Kidney epithelial cell (primary cell): ENCODE data around the gene SLIT1. TPM values are rescaled to one million over a fixed set of nuclear protein-coding genes. Genes with fewer than 3 reads are reported as not detected.

Source experiments
- DNase-seq: peaks from one replicate; pipeline ENCODE4 v3.0.0-alpha.2; 2010; ENCODE audit warnings: low read depth
- H3K27me3 ChIP-seq: 2 replicates; pipeline ENCODE4 v1.6.0; 2011; ENCODE audit warnings: low read length; ENCODE audit not compliant: control insufficient read depth, insufficient read depth
- H3K36me3 ChIP-seq: 2 replicates; pipeline ENCODE4 v1.5.1; 2011; ENCODE audit warnings: low read length; ENCODE audit not compliant: control insufficient read depth, insufficient read depth
- H3K4me3 ChIP-seq: 2 replicates; pipeline ENCODE4 v1.5.1; 2011; ENCODE audit warnings: low read depth, mild to moderate bottlenecking, control low read depth, low read length
- total RNA-seq: library from RNA; depleted of rRNA; stranded (reverse); fragments of >200 nt; gene quantifications from 2 replicates; pipeline ENCODE4 v1.2.3, GENCODE V29; 2015
- TF ChIP-seq, protein P1 (sequence below): IDR thresholded peaks from 2 replicates; pipeline ENCODE4 v1.5.1; 2011; ENCODE audit warnings: mild to moderate bottlenecking, moderate library complexity, low read length, control low read depth, inconsistent platforms; ENCODE audit not compliant: insufficient read depth, poor library complexity, severe bottlenecking

SLIT1 gene
- total RNA-seq, 1 donor from 2014 or later = 0.17 TPM

DNA sequence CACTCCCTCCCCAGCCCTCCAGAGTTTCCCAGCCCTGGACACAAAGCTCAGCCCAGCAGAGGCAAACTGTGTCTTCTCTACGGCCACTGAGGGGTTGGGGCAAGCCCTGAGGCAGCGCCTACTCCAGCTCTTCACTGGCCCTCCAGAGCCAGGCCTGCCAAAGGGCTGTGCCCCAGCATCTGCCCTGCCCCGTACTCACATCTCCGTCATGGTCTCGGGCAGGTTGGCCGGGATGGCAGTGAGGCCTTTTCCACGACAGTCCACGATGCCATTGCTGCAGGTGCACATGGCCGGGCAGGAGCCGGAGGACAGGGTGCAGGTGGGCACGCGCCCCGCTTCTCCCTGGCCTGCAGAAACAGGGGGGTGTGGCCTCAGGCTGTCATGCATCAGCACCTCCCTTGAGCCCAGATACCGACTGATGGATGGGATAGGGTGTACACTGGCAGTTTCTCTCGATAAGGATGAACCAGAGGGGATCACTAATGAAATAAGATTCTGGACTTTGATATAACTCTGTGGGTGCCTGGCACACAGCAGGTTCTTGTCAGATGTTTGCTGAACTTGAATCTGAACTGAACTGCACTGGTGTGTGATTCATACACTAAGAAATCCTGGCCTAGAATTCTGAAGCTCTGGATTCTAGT, 125.2 kb downstream of the SLIT1 start:
- DNase-seq = no peak
- no peak overlapping the region for H3K4me3 ChIP-seq
- TF ChIP-seq, protein P1, sequence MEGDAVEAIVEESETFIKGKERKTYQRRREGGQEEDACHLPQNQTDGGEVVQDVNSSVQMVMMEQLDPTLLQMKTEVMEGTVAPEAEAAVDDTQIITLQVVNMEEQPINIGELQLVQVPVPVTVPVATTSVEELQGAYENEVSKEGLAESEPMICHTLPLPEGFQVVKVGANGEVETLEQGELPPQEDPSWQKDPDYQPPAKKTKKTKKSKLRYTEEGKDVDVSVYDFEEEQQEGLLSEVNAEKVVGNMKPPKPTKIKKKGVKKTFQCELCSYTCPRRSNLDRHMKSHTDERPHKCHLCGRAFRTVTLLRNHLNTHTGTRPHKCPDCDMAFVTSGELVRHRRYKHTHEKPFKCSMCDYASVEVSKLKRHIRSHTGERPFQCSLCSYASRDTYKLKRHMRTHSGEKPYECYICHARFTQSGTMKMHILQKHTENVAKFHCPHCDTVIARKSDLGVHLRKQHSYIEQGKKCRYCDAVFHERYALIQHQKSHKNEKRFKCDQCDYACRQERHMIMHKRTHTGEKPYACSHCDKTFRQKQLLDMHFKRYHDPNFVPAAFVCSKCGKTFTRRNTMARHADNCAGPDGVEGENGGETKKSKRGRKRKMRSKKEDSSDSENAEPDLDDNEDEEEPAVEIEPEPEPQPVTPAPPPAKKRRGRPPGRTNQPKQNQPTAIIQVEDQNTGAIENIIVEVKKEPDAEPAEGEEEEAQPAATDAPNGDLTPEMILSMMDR = no peak
- H3K27me3 ChIP-seq = peaks cover 18% of the 10 kb centered on the region
- no peaks in the 10 kb centered on the region for H3K36me3 ChIP-seq

DNA sequence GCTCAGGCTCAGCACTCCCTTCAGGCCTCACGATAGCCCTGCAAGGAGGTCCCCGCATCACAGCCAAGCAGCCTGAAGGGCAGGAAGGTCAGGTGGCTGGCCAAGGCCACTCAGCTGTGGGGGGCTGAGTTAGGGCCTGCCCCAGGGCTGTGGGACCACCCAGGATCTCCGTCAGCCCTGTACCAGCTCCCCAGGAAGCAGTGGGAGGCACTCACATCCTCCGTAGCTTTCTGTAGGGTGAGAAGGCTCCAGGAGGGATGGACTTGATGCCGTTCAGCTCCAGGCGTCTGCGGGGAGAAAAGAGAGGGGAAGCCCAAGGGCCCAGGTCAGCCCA, 125.9 kb downstream of the SLIT1 start:
- Histone ChIP-seq H3K4me3 (no peak overlapping the region), H3K36me3 (no peaks in the 10 kb centered on the region), H3K27me3 (peaks cover 18% of the 10 kb centered on the region)
- TF ChIP-seq, protein P1 = no peak
- DNase-seq = no peak

DNA sequence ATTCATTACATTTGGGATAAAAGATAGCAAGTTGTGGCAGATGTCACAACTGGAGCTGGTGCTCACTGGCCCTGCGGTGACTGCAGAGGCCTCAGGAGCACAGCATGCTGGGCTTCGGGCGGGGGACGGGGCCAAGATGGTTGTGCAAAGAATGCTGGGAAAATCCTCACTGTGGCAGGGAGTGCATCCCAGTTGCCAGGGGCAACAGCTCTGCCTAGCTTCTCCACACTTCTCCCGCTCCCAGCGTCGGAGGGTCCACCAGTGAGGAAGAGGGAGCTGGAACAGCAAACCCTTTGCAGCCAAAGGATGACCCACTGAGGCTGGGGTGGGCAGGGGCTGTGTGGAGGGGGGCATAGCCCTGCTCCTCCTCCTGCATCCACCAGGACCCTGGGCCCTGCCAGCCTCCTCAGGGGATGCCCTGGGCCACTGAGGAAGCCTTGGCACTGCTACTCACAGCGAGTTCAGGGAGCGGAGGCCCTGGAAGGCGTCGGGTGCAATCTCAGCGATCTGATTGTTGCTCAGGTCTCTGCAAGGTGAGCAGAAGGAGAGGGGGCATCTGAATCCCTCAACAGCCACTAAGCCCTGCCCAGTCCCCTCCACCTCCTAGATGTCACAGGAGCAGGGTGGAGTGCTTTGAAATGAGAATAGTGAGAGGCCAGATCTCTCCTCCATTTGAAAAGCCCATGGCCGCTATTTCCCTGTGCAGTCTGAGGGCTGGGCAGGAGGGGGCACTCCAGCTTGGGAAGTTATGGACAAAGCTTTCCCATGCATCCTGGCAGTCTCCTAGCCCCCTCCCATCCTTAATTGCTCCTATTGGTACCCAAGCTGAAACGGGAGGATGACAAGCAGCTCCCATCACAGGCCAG, 126.5 kb downstream of the SLIT1 start:
- no peak overlapping the region for H3K4me3 ChIP-seq

DNA sequence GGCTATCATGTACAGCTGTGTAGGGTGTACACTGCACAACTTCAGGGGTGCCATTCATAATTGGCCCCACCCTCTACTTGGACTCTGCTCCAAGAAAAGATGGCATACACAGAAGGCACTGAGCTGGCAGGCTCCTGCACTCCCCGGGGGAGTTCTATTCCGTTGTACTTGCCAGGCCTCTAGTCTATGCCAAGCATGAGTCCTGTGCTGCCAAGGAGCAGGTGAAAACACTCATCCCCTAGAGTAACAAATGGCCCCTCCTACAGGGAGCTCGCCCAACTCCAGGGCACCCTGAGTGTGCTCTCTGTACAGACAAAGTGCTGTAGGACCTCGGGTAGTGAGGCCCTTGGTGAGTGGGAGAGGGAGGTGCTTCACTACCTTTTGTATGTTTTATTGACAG, 127.2 kb downstream of the SLIT1 start:
- Histone ChIP-seq H3K4me3 (no peak overlapping the region), H3K36me3 (no peaks in the 10 kb centered on the region), H3K27me3 (peaks cover 8% of the 10 kb centered on the region)
- no peak for DNase-seq
- TF ChIP-seq, protein P1 = no peak

More for the DNA sequence above, 126.5 kb downstream of the SLIT1 start:
- no peaks in the 10 kb centered on the region for H3K36me3 ChIP-seq
- H3K27me3 ChIP-seq = peaks cover 12% of the 10 kb centered on the region
- TF ChIP-seq, protein P1 = no peak
- no peak for DNase-seq

GRCh38 chr10:97057491-97058235, 128.1 kb downstream of the SLIT1 start:
- H3K27me3 ChIP-seq = peaks cover 3% of the 10 kb centered on the region
- no peak for DNase-seq
- no peak overlapping the region for H3K4me3 ChIP-seq
- no peaks in the 10 kb centered on the region for H3K36me3 ChIP-seq
- TF ChIP-seq, protein P1 = no peak
